GM19468 (cell line): ENCODE results near the gene ST6GALNAC3.
"Not testable (repeated sequence)": the region's sequence is repeated elsewhere in the genome, so short reads cannot be mapped to it uniquely, and the experiment has no call there.

Source experiments
- ATAC-seq: cut with Tn5 transposase; IDR thresholded peaks from one replicate; pipeline ENCODE4 v1.9.1; 2021; ENCODE audit warnings: mild to moderate bottlenecking, moderate library complexity, moderate number of reproducible peaks; ENCODE audit not compliant: unreplicated experiment; ENCODE audit errors: extremely low read depth

ST6GALNAC3 gene

DNA sequence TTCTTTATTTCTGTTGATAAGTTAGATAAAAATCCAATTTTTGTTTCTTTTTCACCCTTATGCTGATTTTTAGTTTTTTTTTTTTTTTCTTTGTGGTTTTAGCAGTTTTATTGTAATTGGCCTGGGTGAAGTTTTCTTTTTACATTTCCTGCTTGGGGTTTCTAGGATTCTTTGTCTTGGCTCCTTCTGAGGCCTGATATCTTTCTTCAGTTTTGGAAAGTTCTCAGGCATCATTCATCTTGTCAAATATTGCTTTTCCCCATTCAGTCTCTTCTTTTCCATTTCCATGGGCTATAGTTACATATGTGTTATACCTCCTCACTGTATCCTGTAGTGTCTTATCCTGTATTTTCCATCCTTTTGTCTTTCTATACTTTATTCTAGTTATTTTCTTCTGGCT is 28.5 kb downstream of the ST6GALNAC3 start:
- ATAC-seq: no peak

DNA sequence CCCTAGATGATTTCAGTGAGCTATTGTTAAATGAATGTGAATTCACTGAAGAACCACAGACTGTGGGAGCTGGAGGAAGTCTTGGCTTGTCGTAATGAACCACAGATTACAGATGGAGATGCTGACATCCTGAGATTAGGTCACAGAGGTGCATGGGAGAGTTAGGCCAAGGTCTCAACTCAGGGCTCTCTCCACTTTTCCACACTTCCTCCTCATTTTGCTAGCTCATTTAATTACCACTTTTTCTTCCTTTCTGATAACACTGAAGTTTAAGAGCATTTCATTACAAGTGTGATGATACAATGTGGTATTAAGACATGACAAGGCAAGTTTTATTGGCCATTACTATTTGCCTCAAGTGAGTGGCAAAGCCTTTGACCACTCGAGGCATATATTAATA is 30.8 kb downstream of the ST6GALNAC3 start:
- no peak for ATAC-seq

DNA sequence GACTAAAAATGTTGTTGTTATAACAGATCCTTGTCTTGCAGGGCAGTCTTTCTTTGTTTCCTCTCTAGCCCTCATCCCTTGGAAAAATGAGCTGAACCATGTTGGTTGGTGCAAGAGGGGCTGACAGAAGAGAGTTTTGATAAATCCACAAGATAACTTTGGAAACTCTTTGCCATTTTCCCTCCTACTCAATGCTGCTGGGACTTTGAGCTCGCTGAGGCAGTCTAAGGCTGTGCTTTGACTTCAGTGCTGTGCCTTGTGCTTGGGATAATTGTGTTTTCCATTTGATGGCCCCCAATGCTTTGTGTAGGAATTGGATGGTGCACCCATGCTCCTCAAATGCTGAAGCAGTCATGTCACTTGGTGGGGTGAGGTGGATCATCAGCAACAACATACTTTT is 31.7 kb downstream of the ST6GALNAC3 start:
- ATAC-seq: no peak

DNA sequence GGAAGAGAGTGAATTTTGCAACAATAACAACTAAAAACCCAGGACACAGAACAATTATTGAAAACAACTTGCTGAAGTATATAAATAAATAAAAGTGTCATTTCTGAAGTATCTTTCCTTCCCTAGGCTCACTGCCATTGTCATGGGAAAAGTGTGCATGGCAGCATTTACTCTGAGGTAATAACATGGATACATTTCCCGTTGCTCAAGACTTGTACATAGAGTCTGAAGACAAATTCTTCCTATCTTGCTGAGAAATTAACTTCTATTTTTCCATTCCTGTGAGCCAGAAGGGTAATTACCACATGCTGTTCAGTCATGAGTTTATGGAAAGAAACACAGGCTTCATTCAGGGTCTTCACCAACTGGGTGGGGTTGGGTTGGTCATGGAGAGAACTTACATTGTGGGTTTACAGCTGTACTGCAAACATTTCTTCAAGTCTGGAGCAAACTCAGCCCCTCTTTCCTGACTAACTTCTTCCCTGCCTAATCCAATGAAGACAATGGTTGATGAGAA is 32.2 kb downstream of the ST6GALNAC3 start:
- ATAC-seq: no peak

DNA sequence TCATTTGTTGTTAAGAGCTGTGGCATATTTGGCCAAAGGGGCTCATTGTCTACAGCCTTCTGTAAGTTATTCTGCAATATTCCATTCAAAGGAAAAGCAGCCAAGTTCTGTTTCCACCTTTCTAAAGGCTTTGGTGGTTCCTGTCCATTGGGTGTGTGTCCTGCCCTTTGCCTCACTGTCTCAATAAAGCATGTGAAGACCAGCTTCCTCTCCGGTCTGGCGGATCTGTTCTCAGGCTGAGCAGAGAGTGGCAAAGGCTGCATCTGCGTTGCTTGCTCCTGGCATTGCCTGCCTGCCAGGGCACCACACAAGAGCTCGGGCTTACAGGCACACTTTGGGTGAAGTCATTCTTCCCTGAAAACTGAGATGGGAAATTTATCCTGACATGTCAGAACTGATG is 34.9 kb downstream of the ST6GALNAC3 start:
- ATAC-seq: no peak

DNA sequence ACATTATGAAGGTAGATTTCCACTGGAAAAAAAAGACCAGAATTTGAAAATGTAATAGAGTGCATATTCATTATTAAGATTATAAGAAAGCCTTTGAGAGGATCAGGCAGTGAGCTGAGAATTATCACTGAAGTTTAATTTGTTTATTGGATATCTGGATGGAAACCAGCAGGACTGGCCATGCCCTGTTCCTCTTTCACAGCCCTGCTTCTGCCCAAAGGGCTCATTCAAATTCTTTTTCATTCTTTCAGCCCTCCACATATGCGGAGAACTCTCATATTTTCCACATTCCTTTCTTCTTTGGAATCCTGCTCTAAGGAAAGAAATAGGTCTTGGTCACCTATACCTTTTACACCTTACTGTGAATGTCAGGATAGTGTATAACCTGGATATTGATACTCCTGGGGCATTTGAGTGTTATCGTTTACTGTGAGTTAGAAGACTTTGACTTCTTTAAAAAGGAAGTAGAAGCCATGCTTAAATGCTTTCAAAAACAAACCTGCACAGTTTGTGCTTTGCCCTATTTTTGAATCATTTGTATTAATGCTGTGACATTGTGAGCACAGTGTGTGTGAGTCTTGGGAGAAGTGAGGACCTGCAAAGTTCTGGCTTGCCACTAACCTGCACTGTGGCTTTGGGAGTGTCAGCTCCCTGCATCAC is 35.5 kb downstream of the ST6GALNAC3 start:
- ATAC-seq: no peak

DNA sequence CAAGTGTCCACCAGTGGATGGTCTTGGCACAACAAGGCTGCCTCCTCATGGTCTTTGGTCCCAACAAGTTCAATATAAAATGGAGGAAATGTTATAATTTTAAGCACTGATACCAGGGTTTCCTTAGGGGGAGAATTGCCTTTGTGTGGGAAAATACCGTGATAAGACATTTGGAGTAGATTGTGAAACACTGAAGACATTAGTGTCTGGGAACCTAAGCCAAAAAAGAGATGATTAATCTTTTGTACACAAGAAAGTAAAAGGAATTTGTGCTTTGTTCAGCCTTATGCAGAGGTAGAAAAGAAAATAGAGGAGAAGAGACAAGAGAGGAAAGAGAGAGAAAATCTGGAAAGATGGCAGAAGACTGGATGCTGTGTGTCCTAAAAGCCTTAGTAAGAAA is 36.1 kb downstream of the ST6GALNAC3 start:
- ATAC-seq: no peak

DNA sequence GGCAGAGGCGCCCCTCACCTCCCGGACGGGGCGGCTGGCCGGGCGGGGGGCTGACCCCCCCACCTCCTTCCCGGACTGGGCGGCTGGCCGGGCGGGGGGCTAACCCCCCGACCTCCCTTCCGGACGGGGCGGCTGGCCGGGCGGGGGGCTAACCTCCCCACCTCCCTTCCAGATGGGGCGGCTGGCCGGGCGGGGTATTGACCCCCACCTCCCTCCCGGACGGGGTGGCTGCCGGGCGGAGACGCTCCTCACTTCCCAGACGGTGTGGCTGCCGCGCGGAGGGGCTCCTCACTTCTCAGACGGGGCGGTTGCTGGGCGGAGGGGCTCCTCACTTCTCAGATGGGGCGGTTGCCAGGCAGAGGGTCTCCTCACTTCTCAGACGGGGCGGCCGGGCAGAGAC is 37.8 kb downstream of the ST6GALNAC3 start:
- not testable (repeated sequence) for ATAC-seq

DNA sequence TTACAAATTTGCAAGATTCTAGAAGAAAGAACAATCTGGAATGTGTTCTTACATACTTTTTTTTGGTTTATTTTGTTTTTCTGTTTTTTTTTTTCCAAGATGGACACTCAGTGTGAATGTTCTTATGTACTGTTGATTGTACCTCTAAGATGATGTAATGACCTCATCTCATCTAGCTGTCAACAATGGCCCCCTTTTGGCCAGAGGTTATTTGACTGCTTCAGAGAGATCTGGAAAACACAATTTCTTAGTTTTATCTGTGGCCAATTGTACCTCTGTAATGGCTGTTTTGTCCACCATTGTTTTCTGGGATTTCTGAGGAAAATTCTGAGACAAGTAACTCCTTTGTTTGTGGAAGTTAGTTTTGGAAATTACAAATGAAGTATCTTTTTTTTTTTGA is 38.9 kb downstream of the ST6GALNAC3 start:
- no peak for ATAC-seq

DNA sequence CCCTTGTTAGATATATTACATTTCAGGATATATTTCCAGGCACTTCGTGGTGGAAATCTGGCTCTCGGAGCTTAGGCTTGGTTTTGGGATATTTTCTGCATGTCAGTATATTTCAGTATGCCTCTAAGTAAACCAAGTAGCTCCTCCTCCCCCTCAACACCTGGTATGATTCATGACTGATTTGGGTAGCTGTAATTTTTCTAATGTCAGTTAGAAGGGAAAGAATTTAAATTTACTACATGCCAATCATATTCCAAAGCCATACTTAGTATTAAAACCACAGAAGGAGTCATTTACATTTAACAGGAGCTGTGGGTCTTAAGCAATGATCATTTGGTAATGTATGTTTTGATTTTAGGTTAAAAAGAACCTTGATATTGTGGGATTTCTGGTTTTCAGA is 40.6 kb downstream of the ST6GALNAC3 start:
- ATAC-seq: no peak

DNA sequence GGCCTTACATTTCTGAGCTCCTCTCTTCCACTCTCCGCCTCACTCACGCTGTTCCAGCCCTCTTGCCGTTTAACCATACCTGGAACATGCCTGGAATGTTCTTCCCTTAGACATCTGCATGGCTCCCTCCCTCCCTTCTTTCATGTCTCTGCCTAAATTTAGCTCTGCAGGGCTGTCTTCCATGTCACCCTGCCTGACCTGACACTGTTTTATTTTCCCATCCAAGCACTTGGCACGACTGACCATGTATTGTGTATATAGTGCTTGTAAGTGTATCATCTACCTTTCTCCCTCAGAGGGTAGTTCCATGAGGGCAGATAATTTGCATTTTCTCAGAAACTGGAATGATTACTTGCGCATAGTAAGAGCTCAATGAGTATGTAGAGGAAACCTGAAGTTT is 47.3 kb downstream of the ST6GALNAC3 start:
- no peak for ATAC-seq

DNA sequence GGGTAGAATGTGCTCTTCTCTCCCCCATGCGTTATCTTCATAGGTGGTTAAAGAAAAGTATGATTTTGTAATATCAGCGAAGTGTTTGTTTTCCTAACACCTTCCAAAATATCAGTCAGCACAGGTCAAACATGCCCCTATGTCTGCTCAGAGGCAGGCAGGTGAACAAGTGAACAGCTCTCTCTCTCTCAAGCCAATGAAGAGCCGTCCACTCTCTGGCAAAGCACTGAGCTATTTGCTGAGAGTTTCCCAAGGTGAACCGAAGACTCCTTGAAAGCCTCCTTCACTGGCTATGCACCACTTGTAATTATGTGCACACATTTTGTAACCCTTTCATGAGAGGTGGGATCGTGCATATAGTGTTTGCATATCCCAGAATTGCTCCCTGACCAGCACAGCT is 47.7 kb downstream of the ST6GALNAC3 start:
- no peak for ATAC-seq

DNA sequence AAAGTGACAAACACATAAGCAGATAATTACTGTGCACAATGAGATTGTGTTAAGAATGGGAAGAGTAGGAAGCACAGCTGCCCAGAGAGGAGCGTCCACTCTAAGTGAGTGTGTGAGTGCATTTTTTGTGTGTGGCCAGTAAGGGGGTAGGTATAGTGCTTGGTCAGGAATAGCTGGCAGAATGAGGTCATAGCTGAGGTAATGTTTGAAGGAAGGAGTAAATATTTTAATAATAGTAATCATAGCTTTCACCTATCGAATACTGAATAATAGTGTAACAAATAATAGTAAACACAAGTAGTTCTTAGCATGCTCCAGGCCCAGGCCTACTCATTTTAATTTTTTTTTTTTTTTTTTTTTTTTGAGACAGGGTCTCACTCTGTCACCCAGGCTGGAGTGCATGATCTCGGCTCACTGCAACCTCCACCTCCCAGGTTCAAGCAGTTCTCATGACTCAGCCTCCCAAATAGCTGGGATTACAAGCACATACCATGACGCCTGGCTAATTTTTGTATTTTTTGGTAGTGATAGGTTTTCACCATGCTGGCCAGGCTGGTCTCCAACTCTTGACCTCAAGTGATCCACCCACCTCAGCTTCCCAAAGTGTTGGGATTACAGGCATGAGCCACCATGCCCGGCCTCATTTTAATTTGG is 49.0 kb downstream of the ST6GALNAC3 start:
- not testable (repeated sequence) for ATAC-seq

DNA sequence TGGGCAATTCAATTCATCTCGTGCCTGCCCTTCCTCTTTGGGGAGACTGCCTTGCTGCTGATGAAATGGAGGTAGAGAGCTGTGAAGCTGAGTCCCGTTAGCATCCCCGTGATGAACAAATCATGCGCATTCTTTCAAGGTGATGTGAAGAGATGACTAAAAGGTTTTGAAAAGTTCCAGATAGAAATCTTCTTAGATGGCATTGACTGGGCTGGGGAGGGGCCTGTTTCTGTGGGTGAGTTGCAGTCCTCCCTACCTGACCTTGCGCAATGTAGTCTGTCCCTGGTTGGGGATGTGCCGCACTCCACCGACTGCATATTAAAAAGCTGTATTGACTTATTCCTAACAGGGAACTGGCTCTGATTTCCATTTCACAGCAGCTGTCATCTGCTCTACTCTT is 49.6 kb downstream of the ST6GALNAC3 start:
- ATAC-seq: no peak

DNA sequence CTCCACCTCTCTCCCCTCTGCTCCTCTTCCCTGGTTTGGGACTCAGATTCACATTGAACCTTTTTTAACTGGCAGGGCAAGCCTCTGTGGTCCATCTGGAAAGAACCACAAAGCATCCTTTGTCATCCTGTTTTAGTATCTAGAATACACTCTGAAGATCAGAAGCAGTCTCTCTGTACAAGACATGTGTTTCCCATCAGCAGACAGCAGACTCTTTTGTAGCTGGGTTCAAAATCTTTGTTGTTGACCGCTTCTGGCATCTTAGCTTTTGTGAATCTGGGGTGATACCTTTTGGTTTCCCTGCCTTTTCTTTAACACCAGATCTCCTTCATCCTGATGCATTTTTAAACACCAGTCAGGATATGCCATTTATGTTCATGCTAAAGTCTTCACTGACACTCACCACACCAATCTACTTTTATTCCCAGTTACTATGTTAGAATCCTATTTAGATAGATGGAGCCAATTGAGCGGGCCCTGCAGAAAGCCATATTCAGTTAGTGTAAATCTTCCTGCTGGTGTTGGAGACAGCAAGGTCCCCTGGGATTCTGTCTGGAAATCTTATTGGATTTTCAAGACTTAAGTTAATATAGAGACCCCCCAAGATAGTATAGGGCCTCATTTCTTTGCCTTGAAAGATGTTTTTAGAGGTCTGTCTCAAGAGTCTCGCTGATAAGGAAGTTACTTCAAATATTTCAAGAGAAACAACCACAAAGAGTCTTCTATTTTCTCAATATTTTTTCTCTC is 51.1 kb downstream of the ST6GALNAC3 start:
- no peak for ATAC-seq

DNA sequence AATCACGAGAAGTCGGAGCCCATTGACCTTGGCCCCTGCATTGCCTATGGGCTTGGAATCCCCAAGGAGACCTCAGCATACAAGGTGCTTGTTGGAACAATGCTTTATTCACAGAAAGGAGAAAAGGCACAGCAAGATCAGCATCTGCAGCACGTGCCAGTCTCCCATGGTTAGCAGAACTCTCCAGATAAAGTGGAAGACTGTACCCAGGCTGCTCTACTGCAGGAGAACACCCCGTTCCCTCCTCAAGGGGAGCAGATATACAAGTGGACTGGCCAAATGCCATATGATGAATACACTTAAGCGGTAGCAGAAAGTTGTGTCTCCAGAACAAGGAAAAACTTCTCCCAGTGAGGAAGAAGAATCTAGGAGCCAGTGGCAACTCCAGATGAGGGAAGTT is 53.5 kb downstream of the ST6GALNAC3 start:
- no peak for ATAC-seq

DNA sequence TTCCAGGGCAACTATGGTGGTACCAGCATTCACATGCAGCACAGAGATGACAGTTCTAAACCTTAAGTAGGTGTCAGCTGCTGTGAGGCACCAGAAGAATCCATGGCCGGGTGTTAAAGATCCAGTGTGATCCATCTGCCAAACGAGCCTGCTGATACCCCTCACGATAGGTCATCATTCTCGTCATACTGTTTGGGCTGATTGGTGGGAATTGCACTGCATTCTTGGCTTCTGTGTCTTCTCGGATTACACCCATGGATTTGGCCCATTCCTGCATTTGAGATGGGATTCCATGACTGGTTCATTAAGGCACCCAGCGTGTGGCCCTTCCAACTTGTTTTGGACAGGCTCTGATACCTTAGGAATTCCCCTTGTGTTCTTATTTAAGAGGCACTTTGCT is 55.2 kb downstream of the ST6GALNAC3 start:
- no peak for ATAC-seq

DNA sequence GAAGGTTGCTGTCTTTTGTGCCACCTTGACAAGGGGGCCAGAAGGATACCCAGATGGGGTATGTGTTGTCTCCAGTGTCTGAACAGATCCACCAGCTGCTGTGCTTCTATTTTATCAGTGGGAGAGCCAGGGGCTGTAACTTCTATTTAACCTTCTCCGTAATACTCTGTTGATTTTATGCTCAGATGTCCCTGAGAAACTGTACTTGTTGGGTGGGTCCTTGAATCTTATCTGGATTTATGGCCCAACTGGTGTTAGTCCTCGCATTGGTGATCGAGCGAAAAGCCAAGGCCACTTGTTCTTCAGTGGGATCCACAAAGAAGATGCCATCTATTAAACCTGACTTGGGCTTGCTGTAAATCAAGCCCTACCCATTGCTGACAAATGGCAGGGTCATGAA is 56.4 kb downstream of the ST6GALNAC3 start:
- no peak for ATAC-seq

DNA sequence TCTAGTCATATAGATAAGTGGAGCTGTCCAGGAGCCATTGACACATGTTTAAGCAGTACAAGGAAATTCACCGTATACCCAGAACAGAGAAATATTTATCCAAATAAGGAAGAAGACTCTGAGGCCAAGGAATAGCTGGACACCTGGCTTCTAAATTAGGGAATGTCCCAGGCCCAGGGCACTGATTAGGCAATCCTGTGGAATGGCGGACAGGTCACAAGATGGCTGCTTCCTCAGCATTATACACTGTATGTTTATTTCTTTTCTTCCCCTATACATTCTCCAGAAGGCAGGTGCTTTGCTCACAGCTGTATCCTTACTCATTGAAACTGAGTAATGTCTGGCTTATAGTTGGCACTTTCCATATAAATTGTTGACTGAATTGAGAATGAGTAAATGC is 59.4 kb downstream of the ST6GALNAC3 start:
- ATAC-seq: no peak

DNA sequence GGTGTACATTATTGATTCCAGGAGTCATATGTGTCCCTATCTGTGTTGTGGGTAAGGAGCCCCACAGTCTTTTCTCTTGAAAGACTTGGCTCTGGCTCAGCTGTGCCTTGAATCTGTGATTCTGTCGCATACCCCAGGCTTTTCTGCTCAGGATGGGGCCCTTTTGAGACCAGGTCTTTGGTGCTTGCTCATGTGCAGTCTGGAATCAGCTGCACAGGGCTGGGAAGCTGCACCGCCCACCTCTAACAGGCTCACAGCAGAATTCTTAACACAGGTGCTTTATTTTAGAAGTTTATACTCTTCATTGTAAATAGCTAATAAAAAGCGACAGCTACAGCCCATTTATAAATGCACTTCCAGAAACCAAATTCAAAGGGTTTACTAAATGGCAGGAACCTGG is 61.3 kb downstream of the ST6GALNAC3 start:
- no peak for ATAC-seq

DNA sequence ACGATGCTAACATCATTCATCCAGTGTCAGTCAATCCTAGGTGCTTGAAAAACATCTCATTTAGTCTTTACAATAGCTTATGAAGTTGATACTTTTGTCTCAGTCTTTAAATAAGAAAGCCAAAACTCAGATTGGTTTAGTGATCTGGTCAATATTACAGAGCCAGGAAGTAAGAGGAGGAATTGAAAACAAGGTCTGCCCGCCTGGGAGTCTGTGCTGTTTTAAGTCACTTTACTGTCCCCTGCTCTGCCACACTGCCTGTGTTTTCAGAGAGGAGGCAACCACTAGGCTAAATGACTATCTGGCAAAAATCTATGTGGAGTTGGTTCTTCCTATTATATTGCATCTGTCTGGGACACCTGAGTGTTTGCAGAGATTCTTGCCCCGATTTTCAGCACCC is 62.3 kb downstream of the ST6GALNAC3 start:
- no peak for ATAC-seq
